ENCODE results near the gene DYRK1A.

DNA sequence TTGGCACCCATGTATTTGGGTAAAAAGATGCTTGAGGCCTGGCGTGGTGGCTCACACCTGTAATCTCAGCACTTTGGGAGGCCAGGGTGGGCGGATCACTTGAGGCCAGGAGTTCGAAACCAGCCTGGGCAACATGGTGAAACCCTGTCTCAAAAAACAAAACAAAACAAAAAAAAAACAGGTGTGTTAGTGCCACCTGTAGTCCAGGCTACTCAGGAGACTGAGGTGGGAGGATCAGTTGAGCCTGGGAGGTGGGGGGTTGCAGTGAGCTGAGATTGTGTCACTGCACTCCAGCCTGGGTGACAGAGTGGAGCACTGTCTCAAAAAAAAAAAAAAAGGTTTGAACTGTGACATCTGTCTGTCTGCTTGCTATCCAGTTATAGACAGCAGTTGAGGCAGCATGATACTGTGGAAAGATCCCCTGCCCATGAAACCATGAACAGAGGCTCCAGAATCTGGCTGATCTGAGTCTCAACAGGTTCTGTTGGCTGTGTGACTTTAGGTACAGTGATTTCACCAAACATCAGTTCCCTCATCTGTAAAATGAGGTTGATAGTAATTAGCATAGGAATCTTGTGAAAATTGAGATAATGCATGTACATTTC, 5.7 kb downstream of the DYRK1A start:
- TF ChIP-seq, protein P1, sequence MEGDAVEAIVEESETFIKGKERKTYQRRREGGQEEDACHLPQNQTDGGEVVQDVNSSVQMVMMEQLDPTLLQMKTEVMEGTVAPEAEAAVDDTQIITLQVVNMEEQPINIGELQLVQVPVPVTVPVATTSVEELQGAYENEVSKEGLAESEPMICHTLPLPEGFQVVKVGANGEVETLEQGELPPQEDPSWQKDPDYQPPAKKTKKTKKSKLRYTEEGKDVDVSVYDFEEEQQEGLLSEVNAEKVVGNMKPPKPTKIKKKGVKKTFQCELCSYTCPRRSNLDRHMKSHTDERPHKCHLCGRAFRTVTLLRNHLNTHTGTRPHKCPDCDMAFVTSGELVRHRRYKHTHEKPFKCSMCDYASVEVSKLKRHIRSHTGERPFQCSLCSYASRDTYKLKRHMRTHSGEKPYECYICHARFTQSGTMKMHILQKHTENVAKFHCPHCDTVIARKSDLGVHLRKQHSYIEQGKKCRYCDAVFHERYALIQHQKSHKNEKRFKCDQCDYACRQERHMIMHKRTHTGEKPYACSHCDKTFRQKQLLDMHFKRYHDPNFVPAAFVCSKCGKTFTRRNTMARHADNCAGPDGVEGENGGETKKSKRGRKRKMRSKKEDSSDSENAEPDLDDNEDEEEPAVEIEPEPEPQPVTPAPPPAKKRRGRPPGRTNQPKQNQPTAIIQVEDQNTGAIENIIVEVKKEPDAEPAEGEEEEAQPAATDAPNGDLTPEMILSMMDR (IDR thresholded peaks at IDR 0.05): no peak
- no peak for TF ChIP-seq EZH2 (IDR thresholded peaks at IDR 0.05)
- no peak for TF ChIP-seq EZH2phosphoT487 (IDR thresholded peaks at IDR 0.05)

All from neural progenitor cell (in vitro differentiated cells).